NCI-H2171 treated with DMSO at 0.1 percent for 48 hours (cell line): ENCODE results near the gene SULT1A1.
"Not testable (repeated sequence)": the region's sequence is repeated elsewhere in the genome, so short reads cannot be mapped to it uniquely, and the experiment has no call there.

ENCODE experiments used
- DNase-seq: peaks from one replicate; lab custom pipeline; 2025; lab: John Stamatoyannopoulos, UW

The SULT1A1 gene

DNA sequence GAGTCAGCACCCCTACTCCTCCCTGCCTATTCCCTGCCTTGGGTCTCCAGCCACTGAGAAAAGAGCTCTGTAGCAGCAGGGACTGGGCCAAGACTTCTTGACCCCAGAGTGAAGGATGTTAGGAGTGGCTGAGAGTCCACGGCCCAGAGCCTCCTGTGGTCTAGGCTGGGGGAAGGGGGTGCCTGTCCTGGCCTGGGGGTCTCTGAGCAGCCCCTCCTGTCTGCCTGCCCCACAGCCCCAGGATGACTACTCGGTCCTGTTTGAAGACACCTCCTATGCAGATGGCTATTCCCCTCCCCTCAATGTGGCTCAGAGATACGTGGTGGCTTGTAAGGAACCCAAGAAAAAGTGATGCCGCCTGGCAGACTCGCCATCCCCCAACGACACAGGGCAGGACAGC, 18.5 kb downstream of the SULT1A1 start:
- no peak for DNase-seq

DNA sequence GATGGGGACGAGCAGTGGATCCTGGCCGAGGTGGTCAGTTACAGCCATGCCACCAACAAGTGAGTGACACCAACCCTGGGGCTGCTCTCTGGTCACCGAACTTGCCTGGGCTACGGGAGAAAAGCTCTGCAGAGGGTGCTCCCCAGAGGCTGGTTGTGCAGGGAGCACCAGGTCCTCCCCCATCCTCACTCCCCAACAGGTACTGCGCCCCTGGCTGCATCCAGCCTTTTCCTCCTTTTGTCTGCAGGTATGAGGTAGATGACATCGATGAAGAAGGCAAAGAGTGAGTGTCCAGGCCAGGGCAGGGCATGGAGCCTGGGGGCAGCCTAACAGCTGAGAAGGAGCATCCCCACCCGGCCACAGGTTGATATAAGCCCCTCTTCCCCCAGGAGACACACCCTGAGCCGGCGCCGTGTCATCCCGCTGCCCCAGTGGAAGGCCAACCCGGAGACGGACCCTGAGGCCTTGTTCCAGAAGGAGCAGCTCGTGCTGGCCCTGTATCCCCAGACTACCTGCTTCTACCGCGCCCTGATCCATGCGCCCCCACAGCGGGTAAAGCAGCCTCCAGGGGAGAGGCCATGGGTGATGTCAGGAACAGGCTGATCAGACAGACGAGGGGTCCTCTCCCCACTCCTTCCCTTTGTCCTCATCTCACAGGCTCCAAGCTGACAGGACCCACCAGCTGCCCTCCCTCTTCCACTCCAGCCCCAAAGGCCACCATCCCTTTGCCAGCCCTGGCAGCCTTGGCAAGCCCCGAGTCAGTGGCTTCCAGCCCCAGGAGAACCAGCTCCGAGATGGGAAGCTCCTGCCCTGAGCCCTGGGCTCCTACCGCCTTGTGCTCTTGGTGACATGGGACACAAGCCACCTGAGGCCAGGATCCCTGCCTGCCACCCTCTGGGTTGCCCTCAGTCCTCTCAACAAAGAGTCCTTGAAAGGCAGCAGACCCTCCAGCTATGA, 19.2 kb downstream of the SULT1A1 start:
- DNase-seq: no peak

GRCh38 chr16:28589930-28590329, 19.9 kb downstream of the SULT1A1 start:
- no peak for DNase-seq

GRCh38 chr16:28589069-28589468, 20.8 kb downstream of the SULT1A1 start:
- no peak for DNase-seq

DNA sequence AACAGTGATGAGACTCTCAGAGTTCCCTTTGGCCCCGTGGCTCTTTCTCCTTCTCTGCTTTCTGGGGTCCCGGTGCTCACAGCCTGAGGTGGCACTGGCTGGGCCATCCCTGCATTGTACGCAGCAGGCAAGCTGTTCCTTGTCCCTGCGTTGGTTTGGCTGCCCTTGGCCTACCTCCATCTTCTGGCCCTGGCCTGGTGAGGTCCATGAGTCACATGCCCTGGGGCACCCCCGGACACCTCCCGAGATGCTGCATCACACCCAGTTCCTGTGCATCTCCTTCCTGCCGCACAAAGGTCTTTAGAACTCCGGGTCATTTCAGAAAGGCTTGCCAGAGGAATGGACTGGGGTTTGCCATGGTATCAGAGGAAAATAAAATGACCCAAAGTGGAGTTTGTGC, 22.5 kb downstream of the SULT1A1 start:
- DNase-seq: no peak

DNA sequence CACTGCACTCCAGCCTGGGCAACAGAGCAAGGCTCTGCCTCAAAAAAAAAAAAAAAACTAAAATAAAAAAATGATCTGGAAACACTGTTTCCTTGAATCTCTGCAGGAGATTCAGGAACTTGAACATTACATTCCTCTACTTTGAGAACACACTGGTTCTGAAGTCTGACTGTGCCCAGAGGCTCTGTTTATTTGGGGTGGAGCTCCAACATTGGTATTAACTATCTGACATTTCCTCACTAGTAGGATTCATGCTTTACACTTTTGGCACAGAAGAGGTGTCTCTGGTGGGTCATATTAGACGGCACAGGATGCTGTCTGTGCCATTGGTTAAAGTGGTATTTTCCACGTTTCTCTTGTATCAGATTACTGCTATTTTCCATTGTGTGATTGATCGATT, 23.4 kb downstream of the SULT1A1 start:
- no peak for DNase-seq

DNA sequence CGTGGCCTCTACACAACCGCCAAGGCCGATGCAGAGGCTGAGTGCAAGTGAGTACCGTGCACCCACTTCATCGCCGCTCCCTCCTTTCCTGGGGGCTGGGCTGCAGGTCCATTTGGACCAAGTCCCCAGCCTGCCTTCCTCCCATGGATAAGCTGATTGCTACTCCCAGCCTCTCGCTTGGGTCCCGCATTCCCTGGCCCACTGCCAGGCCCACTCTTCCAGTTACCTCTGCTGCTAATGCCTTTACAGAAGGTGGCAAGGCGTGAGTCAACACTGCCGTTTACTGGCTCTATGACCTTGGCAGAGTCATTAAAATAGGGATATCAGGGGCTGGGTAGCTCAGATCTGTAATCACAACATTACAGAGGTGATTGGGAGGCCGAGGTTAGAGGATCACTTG, 24.2 kb downstream of the SULT1A1 start:
- DNase-seq: no peak

DNA sequence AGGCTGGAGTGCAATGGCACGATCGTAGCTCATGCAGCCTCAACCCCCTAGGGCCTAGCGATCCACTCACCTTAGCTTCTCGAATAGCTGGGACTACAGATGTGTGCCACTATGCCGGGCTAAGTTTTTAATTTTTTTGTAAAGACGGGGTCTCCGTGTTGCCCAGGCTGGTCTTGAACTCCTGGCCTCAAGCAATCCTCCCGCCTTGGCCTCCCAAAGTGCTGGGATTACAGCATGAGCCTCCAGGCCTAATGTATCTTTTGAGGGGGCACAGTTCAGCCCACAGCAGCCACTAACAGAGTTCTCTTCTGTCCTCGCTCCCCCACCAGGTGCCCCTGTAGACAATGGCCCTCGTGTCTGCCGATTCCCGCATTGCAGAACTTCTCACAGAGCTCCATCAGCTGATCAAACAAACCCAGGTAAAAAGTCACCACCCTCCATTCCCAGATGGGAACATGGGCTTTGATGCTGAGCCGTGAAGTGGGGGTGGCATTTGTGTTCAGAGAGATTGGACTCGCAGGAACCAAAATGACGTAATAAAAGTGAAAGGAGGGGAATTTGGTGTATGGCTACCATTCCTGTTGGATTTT, 29.0 kb downstream of the SULT1A1 start:
- no peak for DNase-seq

DNA sequence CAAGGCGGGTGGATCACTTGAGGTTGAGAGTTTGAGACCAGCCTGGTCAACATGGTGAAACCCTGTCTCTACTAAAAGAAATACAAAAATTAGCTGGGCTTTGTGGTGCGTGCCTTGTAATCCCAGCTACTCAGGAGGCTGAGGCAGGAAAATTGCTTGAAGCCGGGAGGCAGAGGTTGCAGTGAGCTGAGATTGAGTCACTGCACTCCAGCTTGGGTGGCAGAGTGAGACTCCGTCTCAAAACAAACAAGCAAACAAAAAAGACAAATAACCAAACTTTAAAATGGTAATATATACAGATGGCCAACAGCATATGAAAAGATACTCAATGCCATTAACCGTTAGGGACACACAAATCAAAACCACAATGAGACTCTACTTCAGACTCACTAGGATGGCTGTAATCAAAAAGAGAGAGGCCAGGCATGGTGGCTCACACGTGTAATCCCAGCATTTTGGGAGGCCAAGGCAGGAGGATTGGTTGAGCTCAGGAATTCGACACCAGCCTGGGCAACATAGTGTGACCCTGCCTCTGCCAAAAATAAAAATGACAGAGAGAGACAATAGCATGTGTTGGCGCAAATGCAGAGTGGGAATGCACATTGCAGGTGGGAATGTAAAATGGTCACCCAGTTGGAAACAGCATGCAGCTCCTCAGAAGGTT, 34.3 kb downstream of the SULT1A1 start:
- no peak for DNase-seq

GRCh38 chr16:28574925-28575324, 34.9 kb downstream of the SULT1A1 start:
- DNase-seq: no peak

GRCh38 chr16:28573738-28574718, 35.8 kb downstream of the SULT1A1 start:
- no peak for DNase-seq

DNA sequence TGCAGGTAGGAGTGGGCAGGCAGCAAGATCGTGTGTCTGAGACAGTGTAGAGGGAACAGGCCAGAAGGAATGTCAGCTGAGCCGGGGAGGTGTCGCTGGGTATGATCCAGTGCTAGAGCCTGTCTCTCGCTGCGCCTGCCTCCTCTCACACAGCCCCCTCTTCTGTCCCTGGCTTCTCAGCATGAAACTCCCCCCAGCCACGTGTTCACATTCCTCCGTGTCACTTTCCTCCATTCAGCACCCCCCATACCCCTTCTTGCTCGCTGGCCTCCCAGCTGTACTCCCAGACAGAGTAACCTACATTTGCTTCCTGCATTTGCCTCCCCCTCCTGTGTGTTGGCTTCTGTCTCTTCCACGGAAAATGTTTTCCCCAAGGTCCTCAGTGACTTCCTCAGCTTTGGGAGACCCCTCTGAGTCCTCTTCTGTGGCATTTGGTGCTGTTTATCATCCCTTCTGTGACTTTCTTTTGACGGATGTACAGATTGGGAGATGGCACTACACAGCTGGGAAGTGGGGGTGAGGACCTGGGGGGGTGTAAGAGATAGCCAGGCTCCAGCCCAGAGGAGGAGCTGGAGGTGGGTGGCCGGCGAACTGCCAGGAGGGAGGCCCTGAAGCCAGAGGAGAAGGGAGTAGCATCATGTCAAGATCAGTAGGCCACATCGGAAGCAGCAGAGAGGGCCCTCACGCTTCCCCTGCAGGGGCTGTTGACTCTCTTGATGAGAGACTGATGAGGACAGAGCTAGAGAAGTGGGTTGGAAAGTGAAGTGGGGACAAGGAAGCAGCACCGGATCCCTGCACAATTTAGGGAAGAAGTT, 36.9 kb downstream of the SULT1A1 start:
- DNase-seq: no peak

DNA sequence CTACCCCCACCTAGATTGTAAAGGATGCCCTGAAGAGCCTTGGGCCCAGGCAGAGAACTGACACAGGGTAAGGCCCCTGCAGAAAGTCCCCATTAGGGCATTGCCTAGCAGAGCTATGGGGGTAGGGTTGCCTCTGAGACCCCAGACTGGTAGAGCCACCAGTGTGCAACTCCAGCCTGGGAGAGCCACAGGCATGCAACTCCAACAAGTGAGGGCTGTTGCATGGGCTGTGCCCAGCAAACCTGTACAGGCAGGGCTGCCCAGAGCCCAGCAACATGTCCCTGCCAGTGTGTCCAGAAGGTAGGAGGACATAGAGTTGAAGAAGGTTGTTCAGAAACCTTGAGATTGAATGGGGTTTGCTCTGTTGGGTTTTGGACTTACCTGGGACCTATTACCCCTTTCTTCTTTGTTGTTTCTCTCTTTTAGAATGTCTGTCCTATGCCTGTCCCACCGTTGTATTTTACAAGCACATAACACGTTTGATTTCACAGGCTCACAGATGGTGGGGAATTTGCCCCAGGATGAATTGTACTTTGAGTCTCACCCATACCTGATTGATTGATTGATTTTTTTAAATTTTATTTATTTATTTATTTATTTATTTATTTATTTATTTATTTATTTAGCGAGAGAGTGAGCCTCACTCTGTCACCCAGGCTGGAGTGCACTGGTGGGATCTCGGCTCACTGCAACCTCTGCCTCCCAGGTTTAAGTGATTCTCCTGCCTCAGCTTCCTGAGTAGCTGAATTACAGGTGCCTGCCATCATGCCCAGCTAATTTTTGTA, 39.7 kb downstream of the SULT1A1 start:
- DNase-seq: no peak

- no peak for DNase-seq
Observed at GRCh38 chr16:28569021-28569420, 40.8 kb downstream of the SULT1A1 start.

DNA sequence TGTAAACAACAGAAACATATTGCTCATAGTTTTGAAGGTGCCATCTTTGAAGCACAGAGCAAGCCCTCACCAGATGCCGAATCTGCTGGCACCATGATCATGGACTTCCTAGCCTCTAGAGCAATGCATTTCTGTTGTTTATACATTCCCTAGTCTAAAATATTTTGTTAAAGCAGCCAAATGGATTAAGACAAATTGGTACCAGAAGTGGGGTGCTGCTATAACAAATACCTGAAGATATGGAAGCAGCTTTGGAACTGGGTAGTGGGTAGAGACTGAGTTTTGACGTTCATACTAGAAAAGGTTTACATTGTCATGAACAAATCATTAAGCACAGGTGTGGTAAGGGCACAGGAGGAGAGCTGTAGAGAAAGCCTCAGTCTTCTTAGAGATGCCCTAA, 42.6 kb downstream of the SULT1A1 start:
- DNase-seq: no peak

DNA sequence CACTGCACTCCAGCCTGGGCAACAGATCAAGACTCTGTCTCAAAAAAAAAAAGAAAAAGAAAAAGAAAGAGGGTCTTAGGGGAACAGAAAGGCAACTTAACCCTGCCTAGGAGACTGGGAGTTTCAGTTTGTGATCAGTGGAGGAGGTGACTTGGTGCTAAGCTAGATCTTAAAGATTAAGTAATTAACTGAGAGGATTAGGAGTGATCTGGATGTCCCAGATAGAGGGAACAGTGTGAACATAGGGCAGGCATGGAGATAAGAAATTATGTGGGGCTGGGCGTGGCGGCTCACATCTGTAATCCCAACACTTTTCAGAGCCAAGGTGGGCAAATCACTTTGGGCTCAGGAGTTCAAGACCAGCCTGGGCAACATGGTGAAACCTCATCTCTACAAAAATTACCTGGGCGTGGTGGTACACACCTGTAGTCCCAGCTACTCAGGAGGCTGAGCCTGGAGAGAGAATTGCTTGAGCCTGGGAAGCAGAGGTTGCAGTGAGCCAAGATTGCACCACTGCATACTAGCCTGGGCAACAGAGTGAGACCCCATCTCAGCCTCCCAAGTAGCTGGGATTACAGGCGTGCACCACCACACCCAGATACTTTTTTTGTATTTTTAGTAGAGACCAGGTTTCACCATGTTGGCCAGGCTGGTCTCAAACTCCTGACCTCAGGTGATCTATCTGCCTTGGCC, 43.5 kb downstream of the SULT1A1 start:
- DNase-seq: not testable (repeated sequence)

GRCh38 chr16:28563218-28563617, 46.6 kb downstream of the SULT1A1 start:
- DNase-seq: no peak

DNA sequence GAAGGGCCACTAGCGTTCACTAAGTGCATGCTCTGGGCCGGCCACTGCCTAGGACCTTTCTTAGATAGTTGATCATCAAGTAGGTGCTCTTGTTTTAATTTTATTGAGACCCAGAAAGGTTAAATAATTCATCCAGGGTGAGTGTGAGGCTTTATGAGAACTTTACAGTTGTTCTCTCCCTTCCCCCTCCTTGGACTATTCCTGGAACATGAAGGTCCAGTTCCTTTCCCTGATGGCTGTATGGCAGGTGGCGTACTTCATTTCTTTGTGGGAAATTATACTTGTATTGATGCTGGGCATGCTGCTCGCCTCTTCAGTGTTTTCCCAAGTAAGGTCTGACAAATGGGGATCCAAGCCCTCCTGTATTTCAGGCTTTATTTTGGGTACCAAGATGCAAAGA, 47.6 kb downstream of the SULT1A1 start:
- no peak for DNase-seq

DNA sequence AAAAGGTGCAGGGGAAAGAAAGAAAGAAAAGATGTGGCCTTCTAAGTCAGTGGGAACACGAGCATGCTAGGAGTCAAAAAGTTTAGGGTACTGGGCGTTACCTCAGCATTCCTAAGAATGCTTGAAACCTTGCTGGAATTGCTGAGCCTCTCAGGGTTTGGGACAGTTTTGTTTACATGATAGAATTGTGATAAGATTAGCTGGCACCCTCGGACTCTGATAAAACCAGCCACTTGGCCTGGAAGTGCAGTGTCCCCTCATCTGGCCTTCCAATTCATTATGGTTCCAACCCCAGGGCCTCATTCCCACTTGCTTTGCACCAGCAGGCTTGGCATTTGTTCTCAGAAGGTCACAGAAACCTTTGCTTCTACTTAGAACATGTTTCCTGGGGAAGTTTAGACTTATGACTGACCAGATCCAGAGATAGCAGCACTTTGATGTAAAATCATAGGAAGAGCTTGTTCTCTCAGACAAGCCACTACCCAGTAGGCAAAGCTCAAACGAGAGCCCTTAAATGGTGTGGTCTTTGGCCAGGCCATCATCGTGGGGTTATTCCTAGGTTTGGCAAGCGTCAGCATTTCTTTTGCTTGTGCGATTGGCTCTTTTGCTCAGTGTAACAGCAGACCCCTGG, 48.2 kb downstream of the SULT1A1 start:
- no peak for DNase-seq
